COLO668 (cell line): ENCODE results near the gene NDUFA7.
A peak's percentile ranks its signal among the peaks of the same experiment; 100 is the strongest.
"Not testable (repeated sequence)": the region's sequence is repeated elsewhere in the genome, so short reads cannot be mapped to it uniquely, and the experiment has no call there.

Experiments used
- DNase-seq: peaks from one replicate; lab custom pipeline; 2025; ENCODE audit not compliant: unreplicated experiment; lab: John Stamatoyannopoulos, UW

Gene NDUFA7

GRCh38 chr19:8320564-8321066 is 560 bp downstream of the NDUFA7 start:
- no peak for DNase-seq

- no peak for DNase-seq
Measured at GRCh38 chr19:8319807-8320520, 1.2 kb downstream of the NDUFA7 start.

GRCh38 chr19:8318835-8319234 is 2.3 kb downstream of the NDUFA7 start:
- DNase-seq: not testable (repeated sequence)

GRCh38 chr19:8316351-8317125 is 4.6 kb downstream of the NDUFA7 start:
- DNase-seq: no peak

GRCh38 chr19:8314981-8315640 is 6.1 kb downstream of the NDUFA7 start:
- not testable (repeated sequence) for DNase-seq

- no peak for DNase-seq
Measured at GRCh38 chr19:8311461-8312260, 9.5 kb downstream of the NDUFA7 start.

- no peak for DNase-seq
Measured at GRCh38 chr19:8310342-8311055, 10.7 kb downstream of the NDUFA7 start.

- DNase-seq: no peak
Measured at GRCh38 chr19:8308891-8309291, 12.3 kb downstream of the NDUFA7 start.

- peak; percentile 95 for DNase-seq
Measured at GRCh38 chr19:8307965-8308866, 13.0 kb downstream of the NDUFA7 start, which contains the start of gene CD320. CD320 (minus strand) TSS chr19:8308358; CDS start chr19:8308290, 68 bp downstream.

GRCh38 chr19:8307400-8307964 is 13.7 kb downstream of the NDUFA7 start:
- DNase-seq: peak; percentile 53

GRCh38 chr19:8306235-8307054 is 14.7 kb downstream of the NDUFA7 start:
- no peak for DNase-seq

- DNase-seq: no peak
Measured at GRCh38 chr19:8305798-8306197, 15.4 kb downstream of the NDUFA7 start.

- DNase-seq: peak; percentile 22
Measured at GRCh38 chr19:8304841-8305621, 16.1 kb downstream of the NDUFA7 start.

GRCh38 chr19:8302734-8303133 is 18.4 kb downstream of the NDUFA7 start:
- DNase-seq: no peak

GRCh38 chr19:8302357-8302691 is 18.9 kb downstream of the NDUFA7 start:
- no peak for DNase-seq

GRCh38 chr19:8291337-8291736 is 29.8 kb downstream of the NDUFA7 start:
- not testable (repeated sequence) for DNase-seq

- not testable (repeated sequence) for DNase-seq
Measured at GRCh38 chr19:8276508-8276907, 44.7 kb downstream of the NDUFA7 start.
